Hematopoietic multipotent progenitor cell treated with erythropoietin and hydrocortisone succinate and interleukin-3 and kit ligand, for 6 days (in vitro differentiated cells): ENCODE data around the gene CENPV.
A peak's percentile ranks its signal among the peaks of the same experiment; 100 is the strongest.
"Not testable (repeated sequence)": the region's sequence is repeated elsewhere in the genome, so short reads cannot be mapped to it uniquely, and the experiment has no call there.

Experiments
- DNase-seq: peaks from one replicate; pipeline ENCODE4 v3.0.0-alpha.2; 2015

CENPV gene

GRCh38 chr17:16312061-16312460 is 41.2 kb downstream of the CENPV start:
- not testable (repeated sequence) for DNase-seq

DNA sequence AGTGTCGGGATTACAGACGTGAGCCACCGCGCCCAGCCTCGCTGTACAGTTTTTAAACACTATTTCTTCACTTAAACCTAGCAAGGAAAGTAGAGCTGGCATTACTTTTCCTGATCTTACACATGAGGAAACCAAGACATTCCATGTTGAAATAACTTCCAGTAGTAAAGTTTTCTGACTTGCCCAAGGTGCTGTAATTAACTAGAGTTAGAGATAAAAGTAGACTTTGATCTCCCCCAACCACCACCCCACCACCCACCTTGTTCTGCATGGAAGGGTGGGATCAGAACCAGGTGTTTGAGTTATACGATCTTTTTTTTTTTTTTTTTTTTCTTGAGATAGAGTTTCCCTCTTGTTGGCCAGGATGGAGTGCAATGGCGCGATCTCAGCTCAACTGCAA is 47.1 kb downstream of the CENPV start:
- no peak for DNase-seq

DNA sequence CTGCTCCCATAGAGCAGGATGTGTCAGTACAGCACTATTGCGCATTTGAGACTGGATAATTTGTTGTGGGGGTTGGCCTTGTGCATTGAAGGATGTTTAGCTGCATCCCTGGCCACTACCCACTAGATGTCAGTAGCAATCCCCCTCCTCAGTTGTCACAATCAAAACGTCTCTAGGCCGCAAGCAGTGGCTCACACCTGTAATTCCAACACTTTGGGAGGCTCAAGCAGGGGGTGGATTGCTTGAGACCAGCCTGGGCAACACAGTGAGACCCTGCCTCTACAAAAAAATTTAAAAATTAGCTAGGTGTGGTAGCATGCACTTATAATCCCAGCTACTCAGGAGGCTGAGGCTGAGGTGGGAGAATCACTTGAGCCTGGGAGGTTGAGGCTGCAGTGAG is 48.4 kb downstream of the CENPV start:
- DNase-seq: peak; percentile 63

GRCh38 chr17:16302856-16303255 is 50.4 kb downstream of the CENPV start:
- no peak for DNase-seq

DNA sequence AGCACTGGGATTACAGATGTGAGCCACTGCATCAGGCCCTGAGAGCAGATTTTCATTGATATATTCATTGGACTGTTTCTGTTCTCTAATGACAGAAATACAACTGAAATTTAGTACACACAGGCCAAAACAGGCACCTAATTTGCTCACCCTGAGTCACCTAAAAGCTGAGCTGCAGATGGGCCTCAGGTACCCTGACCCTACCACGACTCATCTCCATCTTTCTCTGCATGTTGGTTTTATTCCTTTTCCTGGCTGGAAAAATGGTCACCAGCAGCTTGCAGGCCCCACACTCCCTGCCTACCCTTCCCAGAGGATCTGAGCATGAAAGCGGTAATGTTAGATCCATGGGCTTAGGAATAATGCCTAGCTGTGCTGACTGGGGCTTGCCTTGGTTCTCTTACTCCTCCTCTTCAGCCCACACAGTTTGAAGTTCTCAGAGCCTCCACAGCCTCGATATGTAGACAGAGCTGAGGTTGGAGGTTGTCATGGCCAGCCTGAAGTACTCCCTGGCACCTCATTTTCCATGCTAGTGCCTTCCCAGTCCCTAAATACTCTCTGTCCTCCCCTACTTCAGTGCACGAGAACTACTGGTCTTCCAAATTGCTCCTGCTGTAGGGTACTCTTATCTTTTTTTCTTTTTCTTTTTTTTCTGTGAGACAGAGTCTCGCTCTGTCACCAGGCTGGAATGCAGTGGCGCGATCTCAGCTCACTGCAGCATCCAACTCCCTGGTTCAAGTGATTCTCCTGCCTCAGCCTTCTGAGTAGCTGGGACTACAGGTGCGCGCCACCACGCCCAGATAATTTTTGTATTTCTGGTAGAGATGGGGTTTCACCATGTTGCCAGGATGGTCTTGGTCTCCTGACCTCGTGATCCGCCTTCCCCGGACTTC is 51.1 kb downstream of the CENPV start:
- DNase-seq: no peak

DNA sequence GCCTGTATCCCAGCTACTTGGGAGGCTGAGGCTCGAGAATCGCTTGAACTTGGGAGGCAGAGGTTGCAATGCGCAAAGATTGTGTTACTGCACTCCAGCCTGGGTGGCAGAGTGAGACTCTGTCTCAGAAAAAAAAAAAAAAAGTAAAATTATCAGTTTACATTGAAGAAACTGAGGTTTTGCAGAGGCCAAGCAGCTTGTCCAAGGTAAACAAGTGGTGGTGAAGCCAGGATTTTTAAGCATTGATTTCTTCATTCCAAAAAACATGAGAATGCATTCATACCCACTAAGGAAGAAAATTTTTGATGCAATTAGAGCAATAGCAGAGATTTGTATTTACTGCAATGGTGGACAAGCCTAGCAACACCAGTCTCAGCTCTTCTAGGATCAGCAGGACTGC is 52.7 kb downstream of the CENPV start:
- DNase-seq: no peak

DNA sequence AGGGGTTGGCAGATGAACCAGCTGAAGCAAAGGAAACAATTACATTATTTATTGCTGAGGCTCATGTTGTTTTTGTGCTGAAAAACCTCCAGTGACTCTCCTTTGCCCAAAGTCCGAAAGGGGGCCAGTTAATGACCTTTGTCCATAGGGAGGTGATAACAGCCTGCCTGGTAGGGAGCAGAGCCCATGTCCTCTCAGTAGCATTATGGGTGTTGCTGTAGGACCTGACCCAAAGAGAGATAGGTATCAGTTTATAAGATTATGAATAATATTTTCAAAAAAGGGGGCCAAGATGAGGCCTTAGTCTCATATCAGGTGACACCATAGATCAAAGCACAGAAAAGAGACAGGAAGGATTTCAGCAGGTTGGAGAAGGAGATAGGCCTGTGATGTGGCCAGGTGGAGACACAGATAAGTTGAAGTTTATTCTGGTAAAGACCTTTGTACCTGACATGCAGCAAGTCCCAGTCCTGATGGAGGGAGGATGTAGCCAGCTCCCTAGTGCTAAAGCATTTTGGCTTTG is 55.1 kb downstream of the CENPV start:
- DNase-seq: peak; percentile 18

GRCh38 chr17:16297367-16298139 is 55.7 kb downstream of the CENPV start:
- DNase-seq: no peak

GRCh38 chr17:16296072-16296471 is 57.2 kb downstream of the CENPV start:
- not testable (repeated sequence) for DNase-seq

DNA sequence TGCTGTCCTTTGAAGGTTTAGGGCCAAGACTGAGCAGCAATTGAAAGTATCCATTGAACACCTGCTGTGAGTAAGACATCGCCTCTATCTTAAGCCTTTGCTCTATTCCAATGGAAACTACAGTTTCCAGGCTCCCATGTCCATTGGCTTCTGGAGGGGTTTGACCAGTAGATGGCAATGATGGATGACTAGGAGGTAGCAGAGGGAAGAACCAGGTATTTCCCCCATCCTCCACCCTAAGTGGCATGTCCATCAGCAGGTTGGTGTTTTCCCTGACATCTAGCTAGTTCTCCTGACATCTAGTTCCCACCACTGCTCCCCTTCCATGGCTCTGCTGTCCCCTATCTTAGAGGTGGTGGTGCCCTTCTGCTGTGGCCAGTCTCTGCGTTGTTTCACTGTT is 58.7 kb downstream of the CENPV start:
- no peak for DNase-seq

DNA sequence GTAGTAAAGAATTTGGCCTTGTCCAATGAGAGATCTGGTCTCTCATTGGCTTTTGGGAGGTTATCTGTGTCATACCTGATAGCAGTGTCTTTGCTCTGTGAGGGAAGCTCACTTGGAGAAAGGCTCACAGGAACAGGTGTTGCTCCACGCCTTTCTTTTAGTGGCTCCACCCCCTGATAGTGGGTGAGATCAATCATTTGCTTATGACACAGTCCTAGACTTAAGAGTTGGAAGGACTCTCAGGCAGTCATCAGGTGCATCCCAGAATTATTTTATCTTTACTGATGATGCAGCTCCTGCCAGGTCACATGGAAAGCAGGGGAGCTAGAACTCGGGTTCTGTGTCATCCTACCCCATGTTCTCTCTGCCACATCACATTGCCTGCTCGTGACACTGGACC is 59.3 kb downstream of the CENPV start:
- DNase-seq: no peak
